Testis (tissue), 2 donors: ENCODE measurements around the gene DNAJC18.

Source experiments
- CTCF ChIP-seq, 3 experiments: fragments of 450-650 bp in 2 of 3; fragments of 200-600 bp in 1 of 3; sonication (generic) in 1 of 3; IDR thresholded peaks; one replicate each; pipeline ENCODE4 v1.5.1; 2016 to 2019; ENCODE audit warnings: antibody characterized with exemption in 3 of 3, mild to moderate bottlenecking in 2 of 3, moderate library complexity in 1 of 3
- POLR2A ChIP-seq: fragments of 450-650 bp; IDR thresholded peaks from one replicate; pipeline ENCODE4 v1.6.1; 2017; ENCODE audit warnings: antibody characterized with exemption, mild to moderate bottlenecking, moderate library complexity

DNA sequence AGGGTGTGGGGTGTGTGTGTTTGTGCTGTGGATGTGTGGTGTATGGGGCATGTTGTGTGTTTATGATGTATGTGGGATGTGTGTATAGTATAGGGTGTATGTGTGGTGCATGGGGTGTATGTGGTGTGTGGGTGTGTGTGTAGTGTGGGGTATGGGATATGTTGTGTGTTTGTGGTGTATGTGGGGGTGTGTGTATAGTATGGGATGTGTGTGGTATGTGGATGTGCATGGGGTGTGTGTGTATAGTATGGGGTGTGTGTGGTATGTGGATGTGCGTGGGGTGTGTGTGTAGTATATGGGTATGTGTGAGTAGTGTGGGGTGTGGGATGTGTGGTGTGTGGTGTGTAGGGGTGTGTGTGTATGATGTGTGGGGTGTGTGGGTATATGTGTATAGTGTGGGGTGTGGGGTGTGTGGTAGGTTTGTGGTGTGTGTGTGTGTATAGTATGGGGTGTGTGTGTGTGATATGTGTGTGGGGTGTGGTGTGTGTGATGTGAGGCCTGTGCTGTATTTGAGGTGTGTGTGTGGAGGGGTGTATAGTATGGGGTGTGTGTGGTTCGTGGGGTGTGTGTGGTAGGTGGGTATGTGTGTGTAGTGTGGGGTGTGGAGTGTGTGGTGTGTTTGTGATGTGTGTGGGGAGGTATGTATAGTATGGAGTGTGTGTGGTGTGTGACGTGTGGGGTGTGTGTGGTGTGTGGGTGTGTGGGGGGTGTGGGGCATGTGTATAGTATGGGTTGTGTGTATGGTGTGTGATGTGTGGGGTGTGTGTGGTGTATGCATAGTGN is 12.7 kb upstream of the DNAJC18 start:
- TF ChIP-seq CTCF (IDR thresholded peaks at IDR 0.05) (no peak), POLR2A (no peak)
